Astrocyte of the spinal cord (primary cell): ENCODE results near the gene GAB1.
A peak's percentile ranks its signal among the peaks of the same experiment; 100 is the strongest.

Experiments
- DNase-seq: peaks from one replicate; pipeline ENCODE4 v3.0.0; 2011; ENCODE audit warnings: low read depth, low spot score
- H3K4me3 ChIP-seq: 2 replicates; pipeline ENCODE4 v1.5.1; 2011; ENCODE audit warnings: low read depth, mild to moderate bottlenecking, low read length, moderate library complexity
- in situ Hi-C: cut with HindIII; loops from 2 replicates; pipeline ENCODE4 v1.10.0; 2017; ENCODE audit warnings: low sequenced_read_pairs
- TF ChIP-seq, protein P1 (sequence below): IDR thresholded peaks from 2 replicates; pipeline ENCODE4 v1.5.1; 2012; ENCODE audit warnings: low read depth, mild to moderate bottlenecking, low read length, inconsistent platforms

The GAB1 gene

GRCh38 chr4:143502231-143502630 lies 165.6 kb downstream of the GAB1 start:
- DNase-seq, result no peak
- in situ Hi-C loops, result no loop called here
- TF ChIP-seq, protein P1, sequence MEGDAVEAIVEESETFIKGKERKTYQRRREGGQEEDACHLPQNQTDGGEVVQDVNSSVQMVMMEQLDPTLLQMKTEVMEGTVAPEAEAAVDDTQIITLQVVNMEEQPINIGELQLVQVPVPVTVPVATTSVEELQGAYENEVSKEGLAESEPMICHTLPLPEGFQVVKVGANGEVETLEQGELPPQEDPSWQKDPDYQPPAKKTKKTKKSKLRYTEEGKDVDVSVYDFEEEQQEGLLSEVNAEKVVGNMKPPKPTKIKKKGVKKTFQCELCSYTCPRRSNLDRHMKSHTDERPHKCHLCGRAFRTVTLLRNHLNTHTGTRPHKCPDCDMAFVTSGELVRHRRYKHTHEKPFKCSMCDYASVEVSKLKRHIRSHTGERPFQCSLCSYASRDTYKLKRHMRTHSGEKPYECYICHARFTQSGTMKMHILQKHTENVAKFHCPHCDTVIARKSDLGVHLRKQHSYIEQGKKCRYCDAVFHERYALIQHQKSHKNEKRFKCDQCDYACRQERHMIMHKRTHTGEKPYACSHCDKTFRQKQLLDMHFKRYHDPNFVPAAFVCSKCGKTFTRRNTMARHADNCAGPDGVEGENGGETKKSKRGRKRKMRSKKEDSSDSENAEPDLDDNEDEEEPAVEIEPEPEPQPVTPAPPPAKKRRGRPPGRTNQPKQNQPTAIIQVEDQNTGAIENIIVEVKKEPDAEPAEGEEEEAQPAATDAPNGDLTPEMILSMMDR, result no peak
- no peak overlapping the region for H3K4me3 ChIP-seq

DNA sequence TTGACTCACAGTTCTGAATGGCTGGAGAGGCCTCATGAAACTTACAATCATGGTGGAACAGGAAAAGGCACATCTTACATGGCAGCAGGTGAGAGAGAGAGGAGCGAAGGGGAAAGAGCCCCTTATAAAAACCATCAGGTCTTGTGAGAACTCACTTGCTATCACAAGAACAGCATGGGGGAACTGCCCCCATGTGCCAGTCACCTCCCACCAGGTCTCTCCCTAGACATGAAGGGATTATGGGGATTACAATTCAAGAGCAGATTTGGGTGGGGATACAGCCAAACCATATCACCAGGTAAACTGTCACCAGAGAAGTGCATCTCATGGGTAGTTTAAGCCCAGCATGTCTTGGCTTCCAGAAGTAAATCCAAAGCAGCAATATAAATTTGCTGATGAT lies 169.4 kb downstream of the GAB1 start:
- no peak for DNase-seq
- in situ Hi-C loops, result no loop called here
- TF ChIP-seq, protein P1, result no peak
- H3K4me3 ChIP-seq, result no peak overlapping the region

GRCh38 chr4:143511906-143512305 lies 175.2 kb downstream of the GAB1 start:
- no peak for DNase-seq
- TF ChIP-seq, protein P1, result no peak
- in situ Hi-C loops, result no loop called here

DNA sequence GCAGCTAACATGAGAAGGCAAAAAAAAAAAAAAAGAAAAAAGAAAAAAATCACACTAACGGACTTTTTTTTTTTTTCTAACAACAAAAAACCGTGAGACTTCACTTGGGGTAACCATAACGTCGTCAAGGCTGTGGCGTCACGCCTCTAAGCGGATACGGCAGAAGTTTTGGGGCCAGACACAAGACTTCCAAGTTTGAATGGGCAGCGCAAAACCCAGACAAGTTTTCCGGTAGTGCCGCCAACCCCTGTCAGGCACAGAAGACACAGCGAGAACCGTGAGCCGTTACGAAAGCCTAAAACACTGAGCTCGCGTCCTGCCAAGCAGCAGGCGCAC lies 176.3 kb downstream of the GAB1 start:
- in situ Hi-C loops, result no loop called here
- H3K4me3 ChIP-seq, result peak overlapping the region; percentile 66
- no peak for DNase-seq
- TF ChIP-seq, protein P1, result no peak

More at GRCh38 chr4:143511906-143512305, 175.2 kb downstream of the GAB1 start:
- no peak overlapping the region for H3K4me3 ChIP-seq

DNA sequence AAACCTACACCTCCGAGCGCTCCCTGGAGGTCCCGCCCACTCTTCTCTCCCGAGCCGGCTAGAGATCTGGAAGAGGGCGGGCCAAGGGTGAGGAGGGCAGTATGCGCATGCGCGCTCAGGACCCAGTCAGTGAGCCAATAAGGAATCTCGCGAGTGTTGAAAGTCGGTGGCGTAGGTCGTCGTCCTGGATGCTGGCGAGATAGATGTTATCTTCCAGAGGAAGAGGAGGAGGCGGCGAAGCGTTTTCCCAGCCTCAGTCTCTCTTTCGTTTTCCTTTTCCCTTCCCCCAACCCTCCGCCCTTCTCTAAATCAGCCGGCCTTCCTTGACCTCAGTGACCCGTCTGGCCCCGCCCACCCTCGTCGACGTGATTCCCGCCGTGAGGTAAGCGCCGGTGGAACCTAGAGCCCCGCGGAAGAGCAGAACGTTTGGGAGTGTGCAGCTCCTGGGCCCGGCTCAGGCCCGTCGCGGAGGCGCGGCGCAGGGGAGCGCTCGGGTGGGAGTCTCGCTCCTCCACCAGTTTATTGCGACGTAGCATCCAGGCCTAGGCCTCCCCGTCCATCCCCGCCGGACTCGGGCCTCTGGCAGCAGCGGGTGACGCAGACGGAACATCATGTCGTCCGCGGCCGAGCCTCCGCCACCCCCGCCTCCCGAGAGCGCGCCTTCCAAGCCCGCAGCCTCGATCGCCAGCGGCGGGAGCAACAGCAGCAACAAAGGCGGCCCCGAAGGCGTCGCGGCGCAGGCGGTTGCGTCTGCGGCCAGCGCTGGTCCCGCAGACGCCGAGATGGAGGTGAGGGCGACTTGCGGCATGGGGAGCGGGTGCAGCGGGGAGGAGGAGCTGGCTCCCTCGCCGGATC lies 176.9 kb downstream of the GAB1 start, which contains the start of gene SMARCA5:
Gene SMARCA5 (plus strand): TSS at position 389 of the 855 bp plus-strand sequence. CDS start 223 bp downstream, at position 612.
- H3K4me3 ChIP-seq, result peak within 1 kb of the TSS; percentile 66
- TF ChIP-seq, protein P1, result no peak
- in situ Hi-C loops, result no loop called here
- DNase-seq, result peak; percentile 99

DNA sequence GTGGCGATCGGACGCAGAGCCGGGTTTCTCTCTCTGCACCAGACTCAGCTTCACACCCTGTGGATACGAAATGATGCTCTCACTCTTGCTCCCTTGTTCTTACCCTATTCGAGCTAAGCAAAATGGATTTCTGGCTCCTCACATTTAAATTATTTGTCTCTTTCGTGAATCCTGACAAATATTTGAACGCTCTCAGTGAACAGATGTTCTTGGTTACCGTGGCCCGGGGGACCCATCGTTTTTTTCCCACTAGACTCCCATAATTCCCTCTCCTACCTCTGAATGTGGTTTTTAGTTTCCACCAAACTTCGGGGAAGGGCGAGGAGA lies 177.5 kb downstream of the GAB1 start:
- DNase-seq, result peak; percentile 10
- TF ChIP-seq, protein P1, result no peak
- H3K4me3 ChIP-seq, result peak overlapping the region; percentile 66
- in situ Hi-C loops, result no loop called here
